Measurements from ENCODE around the gene CNTF.

Gene CNTF

GRCh38 chr11:58586998-58587397 lies 35.5 kb upstream of the CNTF start:
- POLR2A ChIA-PET (ENCODE audit: low non-redundant PET), result no interaction called here
- no peak for DNase-seq (ENCODE audit: low spot score)
- H3K27ac ChIP-seq, result no peak overlapping the region
- TF ChIP-seq, protein P1, sequence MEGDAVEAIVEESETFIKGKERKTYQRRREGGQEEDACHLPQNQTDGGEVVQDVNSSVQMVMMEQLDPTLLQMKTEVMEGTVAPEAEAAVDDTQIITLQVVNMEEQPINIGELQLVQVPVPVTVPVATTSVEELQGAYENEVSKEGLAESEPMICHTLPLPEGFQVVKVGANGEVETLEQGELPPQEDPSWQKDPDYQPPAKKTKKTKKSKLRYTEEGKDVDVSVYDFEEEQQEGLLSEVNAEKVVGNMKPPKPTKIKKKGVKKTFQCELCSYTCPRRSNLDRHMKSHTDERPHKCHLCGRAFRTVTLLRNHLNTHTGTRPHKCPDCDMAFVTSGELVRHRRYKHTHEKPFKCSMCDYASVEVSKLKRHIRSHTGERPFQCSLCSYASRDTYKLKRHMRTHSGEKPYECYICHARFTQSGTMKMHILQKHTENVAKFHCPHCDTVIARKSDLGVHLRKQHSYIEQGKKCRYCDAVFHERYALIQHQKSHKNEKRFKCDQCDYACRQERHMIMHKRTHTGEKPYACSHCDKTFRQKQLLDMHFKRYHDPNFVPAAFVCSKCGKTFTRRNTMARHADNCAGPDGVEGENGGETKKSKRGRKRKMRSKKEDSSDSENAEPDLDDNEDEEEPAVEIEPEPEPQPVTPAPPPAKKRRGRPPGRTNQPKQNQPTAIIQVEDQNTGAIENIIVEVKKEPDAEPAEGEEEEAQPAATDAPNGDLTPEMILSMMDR (conservative IDR thresholded peaks at IDR 0.05; ENCODE audit: low read depth), result no peak
- CTCF ChIA-PET, result no interaction called here

DNA sequence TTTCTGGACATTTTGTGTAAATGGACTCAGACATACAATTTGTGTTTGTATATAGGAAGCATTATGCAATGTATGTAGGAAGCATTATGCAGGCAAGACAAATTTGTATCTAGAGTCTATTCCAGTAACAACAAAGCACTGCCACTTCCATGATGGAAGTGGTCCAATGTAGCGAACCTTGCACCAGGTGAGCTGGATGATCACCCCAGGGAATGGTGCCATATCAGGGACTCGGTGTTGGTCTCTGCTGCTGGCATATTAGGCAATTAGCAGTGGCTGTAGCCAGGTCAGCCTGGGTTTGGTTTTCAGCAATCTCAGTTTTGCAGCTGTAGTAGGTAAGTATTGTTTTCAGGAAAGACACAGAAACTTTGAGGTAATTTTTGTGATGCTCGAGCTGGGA lies 30.8 kb upstream of the CNTF start:
- DNase-seq (ENCODE audit: low spot score), result no peak
- TF ChIP-seq, protein P1 (conservative IDR thresholded peaks at IDR 0.05; ENCODE audit: low read depth), result no peak
- ChIA-PET POLR2A (ENCODE audit: low non-redundant PET) (no interaction called here), CTCF (no interaction called here)
- H3K27ac ChIP-seq, result no peak overlapping the region

GRCh38 chr11:58592760-58593472 lies 29.5 kb upstream of the CNTF start:
- DNase-seq (ENCODE audit: low spot score), result no peak
- ChIA-PET CTCF (no interaction called here), POLR2A (ENCODE audit: low non-redundant PET) (no interaction called here)
- H3K27ac ChIP-seq, result no peak overlapping the region
- TF ChIP-seq, protein P1 (conservative IDR thresholded peaks at IDR 0.05; ENCODE audit: low read depth), result no peak

GRCh38 chr11:58594826-58595225 lies 27.6 kb upstream of the CNTF start:
- TF ChIP-seq, protein P1 (conservative IDR thresholded peaks at IDR 0.05; ENCODE audit: low read depth), result no peak
- DNase-seq (ENCODE audit: low spot score), result no peak
- ChIA-PET POLR2A (ENCODE audit: low non-redundant PET) (no interaction called here), CTCF (interaction anchor here (0.9 kb wide), 1 partner anchor 564 kb away, joined by 4 read pairs; no protein-coding TSS in a partner anchor)
- H3K27ac ChIP-seq, result no peak overlapping the region

DNA sequence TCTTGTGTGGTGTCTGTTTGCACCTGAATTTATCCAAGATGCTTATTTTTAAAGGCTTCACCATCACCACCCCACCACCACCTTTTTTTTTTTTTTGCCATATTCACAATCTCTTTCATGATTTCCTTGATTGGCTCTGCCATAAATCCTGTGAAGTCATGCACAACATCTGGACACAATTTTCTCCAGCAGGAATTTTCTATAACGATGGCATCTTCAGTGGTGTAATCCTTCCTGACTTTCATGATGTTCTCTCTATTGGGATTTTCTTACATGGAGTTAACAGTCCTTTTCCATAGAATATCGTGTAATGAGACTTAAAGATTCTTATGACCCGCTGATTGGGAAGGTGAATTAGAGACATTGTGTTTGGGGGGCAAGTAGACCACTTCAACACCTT lies 25.8 kb upstream of the CNTF start:
- ChIA-PET CTCF (no interaction called here), POLR2A (ENCODE audit: low non-redundant PET) (no interaction called here)
- H3K27ac ChIP-seq, result no peak overlapping the region
- TF ChIP-seq, protein P1 (conservative IDR thresholded peaks at IDR 0.05; ENCODE audit: low read depth), result no peak
- no peak for DNase-seq (ENCODE audit: low spot score)

DNA sequence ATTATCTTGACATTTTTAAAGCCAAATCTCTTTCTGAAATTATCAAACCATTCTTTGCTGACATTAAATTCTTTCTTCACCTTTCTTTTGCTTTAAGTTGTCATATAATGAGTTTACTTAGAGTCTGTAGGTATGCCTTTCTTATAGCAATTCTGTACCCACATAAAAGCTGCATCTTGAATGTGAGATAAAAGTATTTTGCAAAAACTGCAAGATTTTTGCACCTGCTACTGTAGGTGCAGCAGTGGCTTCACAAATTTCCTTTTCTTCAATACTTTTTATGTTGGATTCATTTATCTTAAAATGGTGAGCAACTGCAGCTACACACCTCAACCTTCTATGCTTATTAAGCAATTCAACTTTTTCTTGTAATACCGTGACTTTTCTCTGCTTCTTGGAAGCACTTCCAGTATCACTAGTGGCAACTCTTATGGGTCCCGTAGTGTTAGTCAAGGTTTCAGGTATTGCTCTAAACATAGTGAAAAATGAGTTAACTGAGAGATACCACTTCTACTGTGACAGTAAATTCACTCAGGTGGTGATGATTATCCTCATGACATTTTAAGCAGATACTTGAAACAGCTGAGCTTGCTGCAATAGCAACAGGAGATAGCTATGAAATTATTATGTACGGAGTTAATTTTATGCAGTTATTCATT lies 24.9 kb upstream of the CNTF start:
- TF ChIP-seq, protein P1 (conservative IDR thresholded peaks at IDR 0.05; ENCODE audit: low read depth), result no peak
- H3K27ac ChIP-seq, result no peak overlapping the region
- ChIA-PET CTCF (no interaction called here), POLR2A (ENCODE audit: low non-redundant PET) (no interaction called here)
- no peak for DNase-seq (ENCODE audit: low spot score)
